ENCODE data around the gene MCOLN1. TPM values are rescaled to one million over a fixed set of nuclear protein-coding genes. Genes with fewer than 3 reads are reported as not detected.
"Not testable (repeated sequence)": the region's sequence is repeated elsewhere in the genome, so short reads cannot be mapped to it uniquely, and the experiment has no call there.

The MCOLN1 gene
- total RNA-seq, 1 experiment from 2014 or later, result 3.6 TPM

DNA sequence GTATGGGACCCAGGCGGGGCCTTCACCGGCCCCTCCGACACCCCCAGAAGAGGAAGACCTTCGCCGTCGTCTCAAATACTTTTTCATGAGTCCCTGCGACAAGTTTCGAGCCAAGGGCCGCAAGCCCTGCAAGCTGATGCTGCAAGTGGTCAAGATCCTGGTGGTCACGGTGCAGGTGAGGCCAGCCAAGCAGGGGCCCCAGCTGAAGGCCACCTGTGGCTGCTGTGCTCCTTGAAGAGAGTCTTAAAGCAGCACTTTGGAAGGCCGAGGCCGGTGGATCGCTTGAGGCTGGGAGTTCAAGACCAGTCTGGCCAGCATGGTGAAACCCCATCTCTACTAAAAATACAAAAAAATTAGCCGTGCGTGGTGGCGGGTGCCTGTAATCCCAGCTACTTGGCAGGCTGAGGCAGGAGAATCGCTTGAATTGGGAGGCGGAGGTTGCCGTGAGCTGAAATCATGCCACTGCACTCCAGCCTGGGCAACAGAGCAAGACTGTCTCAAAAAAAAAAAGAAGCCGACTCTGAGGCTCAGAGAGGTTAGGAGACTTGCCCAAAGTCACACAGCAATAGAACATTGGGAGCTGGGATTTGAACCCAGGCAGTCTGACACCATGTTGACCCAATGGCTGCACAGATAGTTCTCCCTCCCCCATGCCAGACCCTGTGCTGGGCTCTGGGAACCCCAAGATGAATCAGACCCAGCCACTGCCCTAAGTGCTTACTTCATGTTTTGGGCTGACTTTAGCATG lies 2.7 kb downstream of the MCOLN1 start:
- DNase-seq (ENCODE audit: low read depth), result no peak

DNA sequence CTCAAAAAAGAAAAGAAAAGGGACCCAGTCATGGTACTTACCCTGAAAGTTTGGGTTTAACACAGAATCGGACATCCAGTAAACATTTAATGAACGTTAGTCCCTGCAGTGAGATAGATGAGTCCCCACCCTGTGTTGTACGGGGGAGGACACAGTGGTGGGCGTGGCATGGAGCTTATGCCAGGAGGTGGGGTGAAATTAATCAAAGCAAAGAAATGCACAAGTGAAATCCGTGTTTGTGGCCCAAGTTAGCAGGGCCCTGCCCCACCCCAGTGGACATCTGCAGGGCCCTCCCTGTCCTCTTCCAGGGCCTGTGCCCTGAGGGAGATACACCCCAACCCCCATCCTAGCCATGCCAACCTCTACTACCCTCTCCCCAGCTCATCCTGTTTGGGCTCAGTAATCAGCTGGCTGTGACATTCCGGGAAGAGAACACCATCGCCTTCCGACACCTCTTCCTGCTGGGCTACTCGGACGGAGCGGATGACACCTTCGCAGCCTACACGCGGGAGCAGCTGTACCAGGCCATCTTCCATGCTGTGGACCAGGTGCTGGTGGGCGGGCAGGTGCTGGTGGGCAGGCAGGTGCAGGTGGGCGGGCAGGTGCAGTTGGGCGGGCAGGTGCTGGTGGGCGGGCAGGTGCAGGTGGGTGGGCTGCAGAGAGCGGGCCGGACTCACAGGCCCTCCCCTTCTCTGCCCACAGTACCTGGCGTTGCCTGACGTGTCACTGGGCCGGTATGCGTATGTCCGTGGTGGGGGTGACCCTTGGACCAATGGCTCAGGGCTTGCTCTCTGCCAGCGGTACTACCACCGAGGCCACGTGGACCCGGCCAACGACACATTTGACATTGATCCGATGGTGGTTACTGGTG lies 3.9 kb downstream of the MCOLN1 start:
- DNase-seq (ENCODE audit: low read depth), result no peak

DNA sequence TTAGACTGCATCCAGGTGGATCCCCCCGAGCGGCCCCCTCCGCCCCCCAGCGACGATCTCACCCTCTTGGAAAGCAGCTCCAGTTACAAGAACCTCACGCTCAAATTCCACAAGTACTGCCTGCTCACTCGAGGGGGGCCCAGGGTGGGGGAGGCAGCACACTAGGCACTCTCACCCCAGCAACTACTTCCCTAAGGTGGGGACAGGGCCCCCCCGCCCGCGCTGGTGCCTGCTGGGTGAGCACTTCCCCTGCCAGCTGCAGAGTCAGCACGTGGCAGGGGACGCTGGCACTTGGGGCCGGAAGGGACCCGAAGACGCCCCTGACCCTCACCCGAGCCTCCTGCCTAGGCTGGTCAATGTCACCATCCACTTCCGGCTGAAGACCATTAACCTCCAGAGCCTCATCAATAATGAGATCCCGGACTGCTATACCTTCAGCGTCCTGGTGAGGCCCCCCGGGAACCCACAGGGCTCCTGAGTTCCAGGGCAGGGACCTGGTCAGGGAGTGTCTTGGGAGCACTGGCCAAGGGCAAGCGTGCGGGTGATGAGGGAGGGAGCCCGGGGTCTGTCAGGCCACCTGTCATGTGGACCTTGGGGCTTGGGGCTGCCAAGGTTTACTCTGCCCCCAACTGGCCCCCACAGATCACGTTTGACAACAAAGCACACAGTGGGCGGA lies 5.2 kb downstream of the MCOLN1 start:
- no peak for DNase-seq (ENCODE audit: low read depth)

DNA sequence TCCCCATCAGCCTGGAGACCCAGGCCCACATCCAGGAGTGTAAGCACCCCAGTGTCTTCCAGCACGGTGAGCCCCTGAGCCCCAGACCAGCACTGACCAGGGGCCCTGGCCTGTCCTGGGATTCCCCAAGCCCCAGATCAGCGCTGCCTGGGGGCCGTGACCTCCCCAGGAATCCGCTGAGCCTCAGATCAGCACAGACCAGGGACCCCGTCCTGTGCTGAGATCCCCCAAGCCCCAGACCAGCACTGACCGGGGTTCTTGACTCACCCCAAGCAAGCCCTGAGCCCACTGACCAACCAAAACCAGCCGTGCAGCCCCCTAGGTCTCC lies 5.7 kb downstream of the MCOLN1 start:
- DNase-seq (ENCODE audit: low read depth), result no peak

DNA sequence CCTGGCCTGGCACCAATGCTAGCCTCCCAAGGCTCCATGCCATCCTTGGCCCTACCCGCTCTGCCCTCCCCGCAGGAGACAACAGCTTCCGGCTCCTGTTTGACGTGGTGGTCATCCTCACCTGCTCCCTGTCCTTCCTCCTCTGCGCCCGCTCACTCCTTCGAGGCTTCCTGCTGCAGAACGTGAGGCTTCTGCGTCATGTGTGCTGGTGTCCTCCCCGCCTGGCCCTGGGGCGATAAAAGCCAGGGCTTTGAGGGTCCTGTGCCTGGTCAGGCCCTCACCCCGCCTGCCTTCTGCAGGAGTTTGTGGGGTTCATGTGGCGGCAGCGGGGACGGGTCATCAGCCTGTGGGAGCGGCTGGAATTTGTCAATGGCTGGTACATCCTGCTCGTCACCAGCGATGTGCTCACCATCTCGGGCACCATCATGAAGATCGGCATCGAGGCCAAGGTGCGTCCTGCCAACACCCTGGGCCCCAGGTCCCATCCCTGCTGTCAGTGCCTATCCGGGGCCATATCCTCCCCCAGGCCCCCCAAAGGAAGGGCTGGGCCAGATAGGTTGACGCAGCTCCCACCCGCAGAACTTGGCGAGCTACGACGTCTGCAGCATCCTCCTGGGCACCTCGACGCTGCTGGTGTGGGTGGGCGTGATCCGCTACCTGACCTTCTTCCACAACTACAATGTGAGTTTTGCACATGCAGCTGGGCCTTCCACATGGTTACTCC lies 6.3 kb downstream of the MCOLN1 start:
- DNase-seq (ENCODE audit: low read depth), result no peak

DNA sequence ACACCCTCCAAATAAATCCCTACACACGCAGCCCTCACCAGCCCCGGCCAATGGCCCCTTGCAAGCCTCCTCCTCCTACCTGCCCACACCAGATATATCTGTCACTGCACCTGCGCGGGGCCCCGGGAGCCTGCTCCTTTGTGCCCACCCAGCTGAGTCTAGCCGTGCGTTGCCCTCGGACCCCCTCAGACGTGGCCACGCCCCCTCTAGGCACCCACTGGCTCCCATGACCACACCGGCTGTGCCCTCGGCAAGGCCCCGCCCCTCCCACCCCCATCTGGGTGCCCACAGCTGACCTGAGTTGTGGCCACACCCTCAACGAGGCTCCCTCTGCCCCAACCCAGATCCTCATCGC lies 6.8 kb downstream of the MCOLN1 start:
- DNase-seq (ENCODE audit: low read depth), result no peak

DNA sequence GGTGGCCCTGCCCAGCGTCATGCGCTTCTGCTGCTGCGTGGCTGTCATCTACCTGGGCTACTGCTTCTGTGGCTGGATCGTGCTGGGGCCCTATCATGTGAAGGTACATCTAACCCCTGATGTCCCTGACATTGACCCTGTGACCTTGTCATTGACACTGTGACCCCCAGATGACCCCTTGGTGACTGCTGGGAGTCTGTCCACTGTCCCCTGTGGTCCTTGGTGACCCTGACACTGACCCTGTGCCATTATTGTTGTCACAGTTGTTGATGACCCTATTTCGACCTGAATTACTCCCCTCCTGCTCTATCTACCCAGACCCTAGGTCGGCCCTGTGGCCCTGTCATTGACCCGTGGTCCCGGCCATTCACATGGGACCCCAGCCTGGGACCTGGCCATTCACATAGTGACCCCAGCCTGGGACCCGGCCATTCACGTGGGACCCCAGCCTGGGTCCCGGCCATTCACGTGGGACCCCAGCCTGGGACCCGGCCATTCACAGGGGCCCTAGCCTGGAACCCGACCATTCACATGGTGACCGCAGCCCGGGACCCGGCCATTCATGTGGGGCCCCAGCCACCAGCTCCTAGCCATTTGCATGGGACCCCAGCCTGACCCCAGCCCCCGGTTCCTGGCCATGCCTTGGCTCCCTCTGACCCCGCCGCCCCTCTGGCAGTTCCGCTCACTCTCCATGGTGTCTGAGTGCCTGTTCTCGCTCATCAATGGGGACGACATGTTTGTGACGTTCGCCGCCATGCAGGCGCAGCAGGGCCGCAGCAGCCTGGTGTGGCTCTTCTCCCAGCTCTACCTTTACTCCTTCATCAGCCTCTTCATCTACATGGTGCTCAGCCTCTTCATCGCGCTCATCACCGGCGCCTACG lies 7.4 kb downstream of the MCOLN1 start:
- DNase-seq (ENCODE audit: low read depth), result no peak

DNA sequence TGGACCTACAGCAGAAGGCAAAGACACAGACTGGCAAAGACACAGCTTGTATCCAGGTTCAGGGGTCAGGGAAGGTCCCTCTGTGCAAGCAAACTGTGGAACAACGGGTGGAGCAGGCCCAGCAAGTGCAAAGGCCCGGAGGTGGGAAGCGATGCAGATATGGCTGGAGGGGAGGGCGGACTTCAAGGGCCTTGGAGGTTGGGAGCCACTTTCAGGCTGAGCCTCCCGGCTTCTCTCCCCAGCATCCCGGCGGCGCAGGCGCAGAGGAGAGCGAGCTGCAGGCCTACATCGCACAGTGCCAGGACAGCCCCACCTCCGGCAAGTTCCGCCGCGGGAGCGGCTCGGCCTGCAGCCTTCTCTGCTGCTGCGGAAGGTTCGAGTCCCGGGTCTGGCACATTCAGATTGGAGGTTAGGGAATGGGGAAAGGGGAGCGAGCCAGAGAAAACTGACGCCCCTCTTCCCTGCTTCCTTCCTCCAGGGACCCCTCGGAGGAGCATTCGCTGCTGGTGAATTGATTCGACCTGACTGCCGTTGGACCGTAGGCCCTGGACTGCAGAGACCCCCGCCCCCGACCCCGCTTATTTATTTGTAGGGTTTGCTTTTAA lies 11.0 kb downstream of the MCOLN1 start:
- DNase-seq (ENCODE audit: low read depth), result peak; percentile 74

DNA sequence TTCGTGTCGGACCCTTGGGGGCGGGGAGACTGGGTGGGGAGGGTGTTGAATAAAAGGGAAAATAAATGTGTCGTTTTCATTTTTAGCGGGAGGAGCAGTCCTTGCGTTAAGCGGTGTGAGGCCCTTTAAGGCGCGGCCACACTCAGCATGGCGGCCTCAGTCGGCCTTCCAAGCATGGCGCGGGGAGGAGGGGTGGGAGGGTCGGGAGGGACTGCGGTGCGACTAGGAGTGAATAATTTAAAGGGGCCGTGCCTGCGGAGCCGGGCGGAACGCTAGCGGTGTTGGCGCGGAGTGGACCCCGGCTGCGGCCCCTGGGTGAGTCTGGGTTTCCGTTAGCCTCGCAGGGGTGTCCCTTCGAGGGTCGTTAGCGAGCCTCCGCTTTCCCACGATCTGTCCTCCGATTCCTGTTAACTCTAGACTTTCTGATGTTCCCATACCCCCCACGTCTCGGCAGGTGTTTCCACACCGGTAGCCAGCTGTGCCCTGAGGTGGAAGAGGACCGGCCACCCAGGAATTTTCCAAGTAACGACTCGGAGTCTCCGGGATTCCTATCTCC lies 11.6 kb downstream of the MCOLN1 start:
- DNase-seq (ENCODE audit: low read depth), result peak; percentile 93

DNA sequence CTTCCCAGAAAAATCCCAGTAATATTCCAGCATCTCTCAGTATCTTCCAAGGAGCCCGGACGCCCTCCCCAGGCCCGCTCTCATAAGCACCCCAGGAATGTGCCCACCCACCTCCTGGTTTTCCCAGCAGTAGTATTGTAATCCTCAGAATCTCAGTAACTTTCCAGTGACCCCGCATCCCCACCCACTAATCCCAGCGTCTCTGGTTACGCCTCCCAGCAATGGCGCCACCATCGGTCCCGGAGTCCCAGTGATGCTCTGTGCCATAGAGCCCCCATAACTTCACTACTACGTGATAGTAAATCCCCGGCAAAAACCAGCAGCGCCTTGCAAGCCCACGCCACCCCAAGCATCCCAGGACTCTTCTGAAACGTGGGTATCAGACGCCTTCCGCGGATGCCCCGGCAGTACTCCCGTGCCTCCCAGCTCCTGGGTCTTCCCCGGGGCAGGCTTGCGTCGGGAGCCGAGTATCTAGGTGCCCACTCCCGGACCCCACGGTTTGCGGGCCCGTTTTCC lies 12.2 kb downstream of the MCOLN1 start:
- DNase-seq (ENCODE audit: low read depth), result peak; percentile 72

DNA sequence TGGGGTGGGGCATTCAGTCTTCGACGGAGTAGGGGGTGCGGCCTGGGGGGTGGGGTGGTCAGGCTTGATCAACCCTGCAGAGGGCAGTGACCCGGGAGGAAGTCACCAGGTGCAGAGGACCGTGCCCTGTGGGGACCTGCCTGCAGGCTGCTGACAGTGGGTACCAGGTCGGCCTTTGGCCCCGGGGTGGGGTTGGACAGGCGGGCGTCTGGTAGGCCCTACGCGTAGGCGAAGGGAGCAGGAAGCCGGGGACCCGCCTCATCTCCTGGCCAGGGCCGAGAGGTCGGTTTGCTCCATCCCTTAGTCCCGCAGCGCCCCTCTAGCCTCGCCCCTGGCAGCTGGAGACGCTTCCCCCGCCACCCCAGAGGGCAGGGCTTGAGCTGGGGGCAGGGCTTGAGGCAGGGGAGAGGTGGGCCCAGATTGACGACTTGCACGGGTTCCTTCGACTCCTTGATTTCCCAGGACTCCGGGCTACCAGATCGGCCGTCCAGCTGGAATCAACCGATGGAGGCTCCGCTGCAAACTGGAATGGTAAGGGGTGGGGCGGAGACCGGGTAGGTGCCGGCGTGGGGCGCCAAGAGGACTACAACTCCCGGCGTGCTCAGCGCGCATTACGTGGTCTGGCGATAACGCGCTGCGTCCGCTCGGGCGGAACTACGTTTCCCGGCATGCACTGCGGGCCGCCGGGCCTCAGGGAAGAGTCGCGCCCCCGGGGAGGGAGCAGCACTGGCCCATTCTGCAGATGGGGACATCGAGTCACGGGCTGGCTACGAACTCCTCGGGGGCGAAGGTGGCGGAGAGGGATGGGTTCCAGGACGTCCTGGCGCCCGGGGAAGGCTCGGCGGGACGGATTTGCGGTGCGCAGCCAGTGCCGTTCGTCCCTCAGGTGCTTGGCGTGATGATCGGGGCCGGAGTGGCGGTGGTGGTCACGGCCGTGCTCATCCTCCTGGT lies 12.9 kb downstream of the MCOLN1 start, which contains the start of gene PNPLA6:
Gene PNPLA6 (plus strand): TSS at position 671 of the 951 bp plus-strand sequence. CDS start 72 bp downstream, at position 743.
- peak; percentile 97 for DNase-seq (ENCODE audit: low read depth)

DNA sequence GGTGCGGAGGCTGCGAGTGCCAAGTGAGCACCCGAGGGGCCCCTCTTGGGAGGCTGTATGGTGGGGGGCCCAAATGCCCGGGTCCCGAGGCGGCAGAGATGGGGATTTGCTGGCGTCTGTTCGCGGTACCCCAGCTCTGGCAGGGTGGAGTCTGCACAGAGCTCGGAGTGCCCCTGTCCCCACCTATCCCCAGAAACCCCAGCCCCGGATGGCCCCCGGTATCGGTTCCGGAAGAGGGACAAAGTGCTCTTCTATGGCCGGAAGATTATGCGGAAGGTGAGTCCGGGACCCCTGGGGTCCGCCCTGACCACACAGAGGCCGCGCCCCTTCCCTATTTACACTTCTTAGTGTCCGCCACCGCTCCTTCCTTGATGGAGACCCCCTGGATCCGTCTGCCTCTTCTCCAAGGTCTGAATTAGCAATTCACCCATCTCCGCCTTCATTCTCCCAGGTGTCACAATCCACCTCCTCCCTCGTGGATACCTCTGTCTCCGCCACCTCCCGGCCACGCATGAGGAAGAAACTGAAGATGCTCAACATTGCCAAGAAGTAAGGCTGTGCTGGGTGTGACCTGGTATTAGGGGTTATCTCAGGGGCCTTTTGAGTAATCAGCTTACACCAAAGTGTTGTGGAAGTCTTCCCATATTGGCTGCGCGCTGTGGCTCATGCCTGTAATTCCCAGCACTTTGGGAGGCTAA lies 13.7 kb downstream of the MCOLN1 start:
- DNase-seq (ENCODE audit: low read depth), result no peak

DNA sequence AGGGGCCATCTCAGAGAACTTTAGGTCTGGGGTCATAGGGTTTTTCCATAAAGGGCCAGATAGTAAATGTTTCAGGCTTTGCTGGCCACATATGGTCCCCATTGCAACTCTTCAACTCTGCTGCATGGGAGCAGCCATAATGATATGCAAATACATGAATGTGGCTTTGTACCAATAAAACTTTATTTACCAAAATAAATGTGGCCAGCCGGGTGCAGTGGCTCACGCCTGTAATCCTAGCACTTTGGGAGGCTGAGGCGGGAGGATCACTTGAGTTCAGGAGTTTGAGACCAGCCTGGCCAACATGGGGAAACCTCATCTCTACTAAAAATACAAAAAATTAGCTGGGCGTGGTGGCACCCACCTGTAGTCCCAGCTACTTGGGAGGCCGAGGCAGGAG lies 16.6 kb downstream of the MCOLN1 start:
- not testable (repeated sequence) for DNase-seq (ENCODE audit: low read depth)

DNA sequence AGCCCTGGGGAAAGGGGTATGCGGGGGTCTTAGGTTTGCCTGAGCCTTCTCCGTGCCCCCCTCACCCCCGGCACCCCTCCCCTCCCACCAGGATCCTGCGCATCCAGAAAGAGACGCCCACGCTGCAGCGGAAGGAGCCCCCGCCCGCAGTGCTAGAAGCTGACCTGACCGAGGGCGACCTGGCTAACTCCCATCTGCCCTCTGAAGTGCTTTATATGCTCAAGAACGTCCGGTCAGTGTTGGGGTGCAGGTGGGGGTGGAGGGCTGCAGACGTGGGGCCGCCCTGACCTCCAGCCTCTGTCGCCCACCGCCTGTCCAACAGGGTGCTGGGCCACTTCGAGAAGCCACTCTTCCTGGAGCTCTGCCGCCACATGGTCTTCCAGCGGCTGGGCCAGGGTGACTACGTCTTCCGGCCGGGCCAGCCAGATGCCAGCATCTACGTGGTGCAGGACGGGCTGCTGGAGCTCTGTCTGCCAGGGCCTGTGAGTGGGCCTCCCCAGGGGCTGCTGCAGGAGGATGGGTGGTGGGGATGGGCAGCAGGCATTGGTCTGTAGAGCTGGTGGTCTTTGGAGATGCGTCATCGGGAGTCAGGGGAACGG lies 17.5 kb downstream of the MCOLN1 start:
- DNase-seq (ENCODE audit: low read depth), result no peak

DNA sequence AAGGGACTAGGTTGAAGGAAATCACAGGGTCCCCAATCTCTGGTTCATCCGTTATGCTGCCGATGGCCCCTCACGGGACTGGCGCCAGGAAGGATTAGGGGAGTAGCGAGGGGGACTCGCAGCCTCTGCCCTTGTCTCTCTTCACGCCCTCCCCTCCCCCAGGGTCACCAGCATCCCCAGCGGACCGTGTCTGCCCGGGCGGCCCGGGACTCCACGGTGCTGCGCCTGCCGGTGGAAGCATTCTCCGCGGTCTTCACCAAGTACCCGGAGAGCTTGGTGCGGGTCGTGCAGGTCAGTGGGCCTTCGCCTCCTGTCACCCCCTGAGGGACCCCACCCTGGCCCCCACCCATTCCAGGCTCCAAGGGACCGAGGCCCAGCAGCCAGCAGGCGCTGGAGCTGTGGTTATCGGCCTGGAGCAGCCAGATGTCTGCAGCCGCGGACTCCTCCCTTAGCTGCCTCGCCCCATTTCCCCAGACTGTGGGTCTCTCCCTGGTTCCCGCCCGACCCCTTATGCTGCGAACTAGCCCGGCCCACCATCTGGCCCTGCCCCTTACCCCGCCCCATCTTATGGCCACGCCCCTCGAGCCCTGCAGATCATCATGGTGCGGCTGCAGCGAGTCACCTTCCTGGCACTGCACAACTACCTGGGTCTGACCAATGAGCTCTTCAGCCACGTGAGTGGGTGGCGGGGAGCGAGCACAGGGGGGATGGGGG lies 18.5 kb downstream of the MCOLN1 start:
- peak; percentile 73 for DNase-seq (ENCODE audit: low read depth)

DNA sequence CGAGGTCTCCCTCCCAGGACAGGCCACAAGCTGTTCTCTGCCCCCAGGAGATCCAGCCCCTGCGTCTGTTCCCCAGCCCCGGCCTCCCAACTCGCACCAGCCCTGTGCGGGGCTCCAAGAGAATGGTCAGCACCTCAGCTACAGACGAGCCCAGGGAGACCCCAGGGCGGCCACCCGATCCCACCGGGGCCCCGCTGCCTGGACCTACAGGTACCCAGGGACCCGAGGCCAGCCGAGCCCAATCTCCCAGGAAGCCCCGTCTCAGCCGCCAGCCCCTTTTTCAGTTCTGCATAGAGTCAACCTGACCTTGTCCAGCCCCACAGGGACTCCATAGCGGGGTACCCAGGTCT lies 19.0 kb downstream of the MCOLN1 start:
- DNase-seq (ENCODE audit: low read depth), result no peak

DNA sequence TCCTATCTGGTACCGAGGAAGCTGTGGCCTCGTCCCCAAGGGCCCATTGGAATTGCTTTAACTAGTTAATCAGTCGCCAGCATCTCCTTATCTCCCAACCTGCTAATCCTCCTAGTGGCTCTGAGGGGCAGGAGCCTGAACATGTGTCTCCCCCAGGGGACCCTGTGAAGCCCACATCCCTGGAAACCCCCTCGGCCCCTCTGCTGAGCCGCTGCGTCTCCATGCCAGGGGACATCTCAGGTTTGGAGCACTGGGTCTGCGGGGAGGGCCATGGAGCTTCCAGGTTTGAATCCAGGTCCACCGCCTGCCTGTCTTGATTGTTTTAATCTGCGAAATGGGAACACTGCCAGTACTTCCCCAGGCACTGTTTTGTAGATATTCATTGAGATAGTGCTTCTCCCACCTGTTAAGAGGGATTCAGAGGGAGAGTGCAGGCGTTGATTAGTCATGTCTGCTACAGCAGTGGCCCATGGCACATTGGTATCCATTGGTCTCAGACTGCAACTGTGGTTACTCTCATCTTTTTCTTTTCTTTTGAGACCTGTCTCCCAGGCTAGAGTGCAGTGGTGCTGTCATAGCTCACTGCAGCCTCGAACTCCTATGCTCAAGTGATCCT lies 19.5 kb downstream of the MCOLN1 start:
- DNase-seq (ENCODE audit: low read depth), result no peak
